ENCODE measurements around the gene CCDC82. TPM values are rescaled to one million over a fixed set of nuclear protein-coding genes. Genes with fewer than 3 reads are reported as not detected.

The CCDC82 gene
- total and polyA plus RNA-seq, 2 experiments from 2014 or later: 19.1 to 33.2 TPM

- Histone ChIP-seq H3K9ac (peak overlapping the region; percentile 91), H2AFZ (no peak overlapping the region), H3K9me2 (ENCODE audit: insufficient read depth) (no peaks in the 10 kb centered on the region), H4K20me1 (ENCODE audit: insufficient read depth) (no peaks in the 10 kb centered on the region), H3K27me3 (replicated peaks; ENCODE audit: insufficient read depth) (no peaks in the 10 kb centered on the region), H3K4me3 (peak overlapping the region; percentile 66), H3K36me3 (ENCODE audit: low read depth) (no peaks in the 10 kb centered on the region), H3K79me2 (ENCODE audit: insufficient read depth) (peaks cover 78% of the 10 kb centered on the region), H3K4me1 (ENCODE audit: insufficient read depth) (peaks cover 90% of the 10 kb centered on the region), H3K27ac (peak overlapping the region; percentile 99), H3F3A (ENCODE audit: insufficient read depth) (peaks cover 89% of the 10 kb centered on the region), H3K4me2 (ENCODE audit: unreplicated experiment) (peak overlapping the region; percentile 96), H3K9me3 (ENCODE audit: low read depth) (no peaks in the 10 kb centered on the region)
- 23 to 29% methylated on average over 1 of the region's 1 CpG for WGBS, 2 experiments (ENCODE audit: low coverage in 1 of 2, low lambda C conversion rate in 2 of 2, missing lambda C conversion rate in 2 of 2)
- in situ Hi-C loops (cut with MboI): no loop called here
- DNase-seq: peak; percentile 16
- TF ChIP-seq EZH2 (IDR thresholded peaks at IDR 0.05; ENCODE audit: insufficient read depth, poor library complexity, severe bottlenecking) (no peak), EZH2phosphoT487 (IDR thresholded peaks at IDR 0.05; ENCODE audit: insufficient read depth, low read depth) (no peak)
Observed at GRCh38 chr11:96306071-96306470, 83.6 kb downstream of the CCDC82 start.

- Histone ChIP-seq H3K9ac (0 out of 2 replicates have a peak overlapping the region, but pooled peaks have one; percentile 10), H3K9me3 (ENCODE audit: low read depth) (no peaks in the 10 kb centered on the region), H2AFZ (no peak overlapping the region), H3K79me2 (ENCODE audit: insufficient read depth) (peaks cover 82% of the 10 kb centered on the region), H3F3A (ENCODE audit: insufficient read depth) (peaks cover 68% of the 10 kb centered on the region), H3K4me3 (no peak overlapping the region), H3K36me3 (ENCODE audit: low read depth) (no peaks in the 10 kb centered on the region), H3K4me2 (ENCODE audit: unreplicated experiment) (peak overlapping the region; percentile 20), H3K27me3 (replicated peaks; ENCODE audit: insufficient read depth) (no peaks in the 10 kb centered on the region), H4K20me1 (ENCODE audit: insufficient read depth) (no peaks in the 10 kb centered on the region), H3K4me1 (ENCODE audit: insufficient read depth) (peaks cover 69% of the 10 kb centered on the region), H3K27ac (peak overlapping the region; percentile 99), H3K9me2 (ENCODE audit: insufficient read depth) (no peaks in the 10 kb centered on the region)
- 87 to 89% methylated on average over 3 of the region's 3 CpGs for WGBS, 2 experiments (ENCODE audit: low coverage in 1 of 2, low lambda C conversion rate in 2 of 2, missing lambda C conversion rate in 2 of 2)
- DNase-seq: peak; percentile 24
- in situ Hi-C loops (cut with MboI): no loop called here
- no peak for TF ChIP-seq EZH2phosphoT487 (IDR thresholded peaks at IDR 0.05; ENCODE audit: insufficient read depth, low read depth)
- TF ChIP-seq EZH2 (IDR thresholded peaks at IDR 0.05; ENCODE audit: insufficient read depth, poor library complexity, severe bottlenecking): no peak
Observed at GRCh38 chr11:96303980-96304379, 85.7 kb downstream of the CCDC82 start.

- Histone ChIP-seq H3K9me3 (ENCODE audit: low read depth) (no peaks in the 10 kb centered on the region), H3K79me2 (ENCODE audit: insufficient read depth) (peaks cover 79% of the 10 kb centered on the region), H3K4me2 (ENCODE audit: unreplicated experiment) (peak overlapping the region; percentile 52), H3K36me3 (ENCODE audit: low read depth) (no peaks in the 10 kb centered on the region), H3K9ac (peak overlapping the region; percentile 10; the same call in 1 of the 2 replicates), H4K20me1 (ENCODE audit: insufficient read depth) (no peaks in the 10 kb centered on the region), H3K27ac (peak overlapping the region; percentile 99), H3K9me2 (ENCODE audit: insufficient read depth) (no peaks in the 10 kb centered on the region), H3K4me3 (peak overlapping the region; percentile 23), H3F3A (ENCODE audit: insufficient read depth) (peaks cover 59% of the 10 kb centered on the region), H3K27me3 (replicated peaks; ENCODE audit: insufficient read depth) (no peaks in the 10 kb centered on the region), H2AFZ (no peak overlapping the region), H3K4me1 (ENCODE audit: insufficient read depth) (peaks cover 60% of the 10 kb centered on the region)
- WGBS, 2 experiments (ENCODE audit: low coverage in 1 of 2, low lambda C conversion rate in 2 of 2, missing lambda C conversion rate in 2 of 2): 0 to 4% methylated on average over 1 of the region's 1 CpG
- TF ChIP-seq EZH2phosphoT487 (IDR thresholded peaks at IDR 0.05; ENCODE audit: insufficient read depth, low read depth): no peak
- TF ChIP-seq EZH2 (IDR thresholded peaks at IDR 0.05; ENCODE audit: insufficient read depth, poor library complexity, severe bottlenecking): no peak
- peak; percentile 90 for DNase-seq
- in situ Hi-C loops (cut with MboI): no loop called here
Observed at GRCh38 chr11:96303064-96303463, 86.6 kb downstream of the CCDC82 start.

MicroRNA genes within 50 kb of the gene (microRNA counts, 767-probe panel; counts per million panel counts)
- 447 counts per million, percentile 86 among the panel's probes with 10 or more counts for microRNA hsa-miR-1260b

Small RNA genes within 50 kb of the gene (microRNA-seq; reads per million reads assigned to microRNA genes)
- gene MIR1260B (ENCODE audit: borderline number of aligned reads): not detected

Small RNA genes within 50 kb of the gene (small RNA-seq; reads per million reads assigned to genes)
- not detected for gene MIR1260B (ENCODE audit: low read depth, low replicate concordance)

Other genes with a start within 250 kb of the CCDC82 start
- 22.1 and 23.7 TPM in 2 replicates for gene MAML2, start 46.7 kb downstream of the CCDC82 start, total RNA-seq (2014; rRNA removed; shearing (Covaris generic))
- gene MAML2, start 46.7 kb downstream of the CCDC82 start, polyA plus RNA-seq (2016; fragmentation: Nextera tagmentation; extraction: Ambion mirVana): 6.8 and 7.4 TPM in 2 replicates
- gene JRKL, start 101 bp upstream of the CCDC82 start, total RNA-seq (2014; rRNA removed; shearing (Covaris generic)): 9.4 and 11.9 TPM in 2 replicates
- gene JRKL, start 101 bp upstream of the CCDC82 start, polyA plus RNA-seq (2016; fragmentation: Nextera tagmentation; extraction: Ambion mirVana): 11.2 and 11.7 TPM in 2 replicates